Heart right ventricle (tissue), 16 donors: ENCODE results near the gene EVA1B. TPM values are rescaled to one million over a fixed set of nuclear protein-coding genes. Genes with fewer than 3 reads are reported as not detected.
A peak's percentile ranks its signal among the peaks of the same experiment; 100 is the strongest.

Source experiments
- ATAC-seq, 8 donors: fragments of 200-7000 bp; cut with Tn5 transposase; one replicate each; pipeline ENCODE4 v1.9.1; 2020; ENCODE audit warnings: mild to moderate bottlenecking in 8 of 8, moderate library complexity in 8 of 8, moderate number of reproducible peaks in 1 of 8
- DNase-seq, 2 donors: peaks; one replicate each; pipeline ENCODE4 v3.0.0-alpha.2; 2020
- H3K27ac ChIP-seq, 10 donors: fragments of 200-600 bp; sonication (generic) in 2 of 10; one replicate each; pipeline versions ENCODE4 v1.5.0 to v1.8.0; 2020 to 2022; ENCODE audit warnings: mild to moderate bottlenecking in 3 of 10
- H3K27me3 ChIP-seq, 7 donors: fragments of 200-600 bp; one replicate each; pipeline ENCODE4 v1.8.0; 2021 to 2022; ENCODE audit warnings: mild to moderate bottlenecking in 2 of 7
- H3K36me3 ChIP-seq, 9 donors: fragments of 200-600 bp; sonication (generic) in 1 of 9; one replicate each; pipeline versions ENCODE4 v1.5.0 to v1.8.0; 2020 to 2022; ENCODE audit warnings: mild to moderate bottlenecking in 2 of 9
- H3K4me1 ChIP-seq, 9 donors: fragments of 200-600 bp; sonication (generic) in 1 of 9; one replicate each; pipeline versions ENCODE4 v1.5.0 to v1.8.0; 2020 to 2022; ENCODE audit warnings: mild to moderate bottlenecking in 4 of 9
- H3K4me3 ChIP-seq, 10 donors: fragments of 200-600 bp; sonication (generic) in 2 of 10; one replicate each; pipeline versions ENCODE4 v1.5.0 to v1.8.0; 2020 to 2022; ENCODE audit warnings: mild to moderate bottlenecking in 7 of 10, moderate library complexity in 2 of 10
- H3K9me3 ChIP-seq, 11 donors: fragments of 200-600 bp in 10 of 11; sonication (generic) in 2 of 11; one replicate each; pipeline versions ENCODE4 v1.5.0 to v1.8.0; 2013 to 2022; ENCODE audit warnings: mild to moderate bottlenecking in 2 of 11, control low read depth in 1 of 11, moderate library complexity in 1 of 11
- CTCF ChIP-seq, 9 donors: fragments of 200-600 bp; sonication (generic) in 2 of 9; IDR thresholded peaks; one replicate each; pipeline versions ENCODE4 v1.5.0 to v1.8.0; 2021 to 2022; ENCODE audit warnings: antibody characterized with exemption in 9 of 9, mild to moderate bottlenecking in 5 of 9, moderate library complexity in 1 of 9
- WGBS, 2 donors: extraction: QIAGEN DNeasy Blood & Tissue Kit; methylation state at CpG; one replicate each; pipeline ENCODE4 v1.1.7; 2013; ENCODE audit warnings: inconsistent platforms in 1 of 2; 5-methylcytosine and 5-hydroxymethylcytosine counted together
- intact Hi-C, 10 donors: fragments of 100-400 bp; cut with DNase I; formaldehyde crosslinking; loops; one replicate each; pipeline versions ENCODE4 v1.11.1 to v1.14.2; 2022
- polyA plus RNA-seq, 2 donors: library from polyadenylated mRNA; stranded (reverse); fragments of 200-250 nt; gene quantifications; one replicate each; pipeline ENCODE4 v1.2.3, GENCODE V29; 2013
- total RNA-seq, 10 donors: library from RNA; stranded (reverse); fragmentation: NEBNext Ultra II Directional in 3 of 10; extraction: Animal tissue kit (Norgen Biotek cat#: 25700) in 3 of 10; gene quantifications; one replicate each; pipeline versions ENCODE4 v1.2.1 to v1.2.4, GENCODE V29; 2021 to 2023
- donor health status: Arrhythmogenic right ventricular cardiomyopathy.
- donor health status: ischemic (EF 13 %, LVEDD 7.1; RV severe dilation, severe dysfunction).
- donor health status: healthy with polysubstance abuse.
- donor health status: DM: no; HTN: yes; CAD: no.
- donor health status: DM: no; HTN: no; CAD: no.
- donor health status: ischemic (EF 25% LVEDD 6.9; RV normal size, moderate dysfunction).
- donor health status: ischemic (EF 25% LVEDD 5.7; RV mildly dilated, moderate dysfunction).
- donor health status: healthy.
- donor health status: DM: yes; HTN: yes; CAD: no.
- donor health status: Ischemic cardiomyopathy.
- donor health status: ischemic (EF 35%, LVEDD 5.7; RV mildly dilated, moderate dysfunction).
- donor health status: nonischemic (EF 11% LVEDD 7.7; RV severe dilation, severe dysfunction).
- donor health status: DM: yes; HTN: yes; CAD: no.
- donor health status: PGD.
- donor health status: ischemic (EF 29% LVEDD 5.4; RV normal size, mild dysfunction).
- donor health status: nonischemic (EF 23%, LVEDD 6.1; RV moderate dilation, normal function).

The EVA1B gene
- total and polyA plus RNA-seq, 12 donors, result 4.6 to 38.9 (median 7.2) TPM

GRCh38 chr1:36328088-36328480, 4.6 kb upstream of the EVA1B start:
- no peak overlapping the region for H3K27ac ChIP-seq
- DNase-seq (no peak), ATAC-seq (no peak)
- H3K4me3 ChIP-seq, result no peak overlapping the region
- H3K9me3 ChIP-seq, result no peaks in the 10 kb centered on the region
- H3K36me3 ChIP-seq, result no peaks in the 10 kb centered on the region
- H3K4me1 ChIP-seq, result peaks cover 8 to 36% (median 26%) of the 10 kb centered on the region in 9 donors
- H3K27me3 ChIP-seq, result no peaks in the 10 kb centered on the region
- TF ChIP-seq CTCF (IDR thresholded peaks at IDR 0.05), result no peak
- WGBS, 2 donors, result 90 to 95% methylated on average over 6 of the region's 6 CpGs
- intact Hi-C loops, result loop anchor here in 3 of 10 donors (5.0 kb wide), 1 partner anchor 39 kb away; no protein-coding TSS in a partner anchor

GRCh38 chr1:36327421-36328087, 4.1 kb upstream of the EVA1B start:
- no peak for ATAC-seq
- 93 to 94% methylated on average over 9 of the region's 9 CpGs for WGBS, 2 donors
- no peak for TF ChIP-seq CTCF (IDR thresholded peaks at IDR 0.05)
- Histone ChIP-seq H3K4me3 (no peak overlapping the region), H3K27ac (no peak overlapping the region), H3K9me3 (no peaks in the 10 kb centered on the region), H3K36me3 (no peaks in the 10 kb centered on the region), H3K27me3 (no peaks in the 10 kb centered on the region), H3K4me1 (peaks cover 8 to 42% (median 27%) of the 10 kb centered on the region in 9 donors)
- intact Hi-C loops, result loop anchor here in 3 of 10 donors (5.0 kb wide), 1 partner anchor 40 kb away; no protein-coding TSS in a partner anchor
- no peak for DNase-seq

- Histone ChIP-seq H3K4me1 (peaks cover 8 to 51% (median 37%) of the 10 kb centered on the region in 9 donors), H3K36me3 (peaks cover 0 to 9% (median 0%) of the 10 kb centered on the region in 9 donors), H3K27me3 (no peaks in the 10 kb centered on the region), H3K4me3 (no peak overlapping the region), H3K9me3 (no peaks in the 10 kb centered on the region), H3K27ac (no peak overlapping the region)
- TF ChIP-seq CTCF (IDR thresholded peaks at IDR 0.05), result no peak
- intact Hi-C loops, result loop anchor here in 3 of 10 donors (5.0 kb wide), 1 partner anchor 41 kb away; no protein-coding TSS in a partner anchor
- ATAC-seq, result no peak
- whole genome bisulfite sequencing, 2 donors, result 60 to 64% methylated on average over 6 of the region's 6 CpGs
- no peak for DNase-seq
Observed at GRCh38 chr1:36326499-36326898, 3.1 kb upstream of the EVA1B start.

- Histone ChIP-seq H3K27ac (peak overlapping the region; percentile 81 to 97 (median 94)), H3K9me3 (no peaks in the 10 kb centered on the region), H3K36me3 (peaks cover 0 to 13% (median 0%) of the 10 kb centered on the region in 9 donors), H3K4me1 (peaks cover 12 to 58% (median 41%) of the 10 kb centered on the region in 9 donors), H3K4me3 (peak overlapping the region in 8 of 10 donors; percentile 75 to 99 (median 88)), H3K27me3 (no peaks in the 10 kb centered on the region)
- ATAC-seq (no peak), DNase-seq (no peak)
- no peak for TF ChIP-seq CTCF (IDR thresholded peaks at IDR 0.05)
- intact Hi-C loops, result loop anchor here in 2 of 10 donors (5.0 kb wide), 2 partner anchors 43 to 63 kb away; partner anchors contain the start of gene STK40 (in 1 of the 2)
- WGBS, 2 donors, result 29 to 45% methylated on average over 9 of the region's 9 CpGs
Observed at GRCh38 chr1:36324353-36324703, 883 bp upstream of the EVA1B start.
